WTC11 (cell line): ENCODE data around the gene SLC41A3. TPM values are rescaled to one million over a fixed set of nuclear protein-coding genes. Genes with fewer than 3 reads are reported as not detected.

ENCODE experiments used
- ATAC-seq: fragments of 200-7000 bp; cut with Tn5 transposase; 2 replicates; pipeline ENCODE4 v1.10.0; 2021; ENCODE audit warnings: mild to moderate bottlenecking, moderate library complexity
- CTCF ChIA-PET: fragments of 300-600 bp; sonication (Branson Sonifier 250); formaldehyde crosslinking; loops from one replicate; lab custom pipeline; 2021; ENCODE audit warnings: antibody characterized with exemption; lab: Charles Lee
- POLR2A ChIA-PET: fragments of 350-600 bp; sonication (Branson Sonifier 250); formaldehyde crosslinking; loops from one replicate; lab custom pipeline; 2021; ENCODE audit warnings: antibody characterized with exemption; lab: Charles Lee
- DNase-seq: peaks from one replicate; pipeline ENCODE4 v3.0.0; 2021; ENCODE audit warnings: low spot score
- H3K27ac Mint-ChIP-seq: 2 replicates; pipeline ENCODE4 v1.8.0; 2021; ENCODE audit warnings: mixed read lengths
- H3K27me3 Mint-ChIP-seq: 2 replicates; pipeline ENCODE4 v1.8.0; 2021; ENCODE audit warnings: low read depth, mild to moderate bottlenecking, moderate library complexity, mixed read lengths
- H3K36me3 Mint-ChIP-seq: 2 replicates; pipeline ENCODE4 v1.8.0; 2021; ENCODE audit warnings: mixed read lengths
- H3K4me1 Mint-ChIP-seq: 2 replicates; pipeline ENCODE4 v1.8.0; 2022; ENCODE audit warnings: mixed read lengths
- H3K4me3 Mint-ChIP-seq: 2 replicates; pipeline ENCODE4 v1.8.0; 2021; ENCODE audit warnings: mild to moderate bottlenecking, moderate library complexity, mixed read lengths
- H3K9me3 Mint-ChIP-seq: 2 replicates; pipeline ENCODE4 v1.8.0; 2021; ENCODE audit warnings: mixed read lengths
- ATF2 ChIP-seq: sonication (generic); formaldehyde crosslinking; IDR thresholded peaks from 2 replicates; pipeline ENCODE4 v1.8.1; 2022; ENCODE audit warnings: low read depth, missing genetic modification reagents, borderline replicate concordance
- CREB1 ChIP-seq: sonication (generic); formaldehyde crosslinking; IDR thresholded peaks from 2 replicates; pipeline ENCODE4 v1.8.0; 2023; ENCODE audit warnings: mild to moderate bottlenecking, missing genetic modification reagents
- ETV6 ChIP-seq: sonication (generic); formaldehyde crosslinking; IDR thresholded peaks from 2 replicates; pipeline ENCODE4 v1.8.1; 2022; ENCODE audit warnings: mild to moderate bottlenecking, missing genetic modification reagents
- FOXK1 ChIP-seq: sonication (generic); formaldehyde crosslinking; IDR thresholded peaks from 2 replicates; pipeline ENCODE4 v1.8.0; 2022; ENCODE audit warnings: mild to moderate bottlenecking, moderate library complexity, missing genetic modification reagents
- HMGXB4 ChIP-seq: sonication (generic); formaldehyde crosslinking; IDR thresholded peaks from 2 replicates; pipeline ENCODE4 v1.8.1; 2023; ENCODE audit warnings: mild to moderate bottlenecking, moderate library complexity, missing genetic modification reagents
- PRDM15 ChIP-seq: sonication (generic); formaldehyde crosslinking; IDR thresholded peaks from 2 replicates; pipeline ENCODE4 v1.8.0; 2022; ENCODE audit warnings: missing genetic modification reagents
- PRRX2 ChIP-seq: fragments of 250-450 bp; sonication (Bioruptor Pico); IDR thresholded peaks from 2 replicates; pipeline ENCODE4 v1.8.0; 2021; ENCODE audit warnings: mild to moderate bottlenecking
- STAT6 ChIP-seq: sonication (generic); formaldehyde crosslinking; conservative IDR thresholded peaks from 2 replicates; pipeline ENCODE4 v1.8.1; 2023; ENCODE audit warnings: mild to moderate bottlenecking, low read depth, missing genetic modification reagents, moderate library complexity
- ZMAT4 ChIP-seq: fragments of 250-450 bp; sonication (Bioruptor Pico); IDR thresholded peaks from 2 replicates; pipeline ENCODE4 v1.9.0; 2021; ENCODE audit warnings: mild to moderate bottlenecking
- ZNF281 ChIP-seq: sonication (generic); formaldehyde crosslinking; IDR thresholded peaks from 2 replicates; pipeline ENCODE4 v1.8.0; 2023; ENCODE audit warnings: mild to moderate bottlenecking, missing genetic modification reagents
- ZNF317 ChIP-seq: sonication (generic); formaldehyde crosslinking; IDR thresholded peaks from 2 replicates; pipeline ENCODE4 v1.8.1; 2023; ENCODE audit warnings: low read depth, mild to moderate bottlenecking, moderate library complexity, missing genetic modification reagents, borderline replicate concordance
- total RNA-seq: library from RNA; stranded (reverse); gene quantifications from 3 replicates; pipeline ENCODE4 v1.2.3, GENCODE V29; 2021
- TF ChIP-seq, protein P1 (sequence below): sonication (generic); formaldehyde crosslinking; IDR thresholded peaks from 2 replicates; pipeline ENCODE4 v1.8.1; 2022; ENCODE audit warnings: missing genetic modification reagents, borderline replicate concordance
- TF ChIP-seq, protein P2 (sequence below): sonication (generic); formaldehyde crosslinking; IDR thresholded peaks from 2 replicates; pipeline ENCODE4 v1.8.1; 2022; ENCODE audit warnings: mild to moderate bottlenecking, missing genetic modification reagents, moderate library complexity, borderline replicate concordance
- TF ChIP-seq, protein P3 (sequence below): fragments of 250-450 bp; sonication (Bioruptor Pico); conservative IDR thresholded peaks from 2 replicates; pipeline ENCODE4 v1.9.0; 2021; ENCODE audit warnings: mild to moderate bottlenecking

Gene SLC41A3
- total RNA-seq, 1 experiment from 2014 or later: 28.4 TPM

DNA sequence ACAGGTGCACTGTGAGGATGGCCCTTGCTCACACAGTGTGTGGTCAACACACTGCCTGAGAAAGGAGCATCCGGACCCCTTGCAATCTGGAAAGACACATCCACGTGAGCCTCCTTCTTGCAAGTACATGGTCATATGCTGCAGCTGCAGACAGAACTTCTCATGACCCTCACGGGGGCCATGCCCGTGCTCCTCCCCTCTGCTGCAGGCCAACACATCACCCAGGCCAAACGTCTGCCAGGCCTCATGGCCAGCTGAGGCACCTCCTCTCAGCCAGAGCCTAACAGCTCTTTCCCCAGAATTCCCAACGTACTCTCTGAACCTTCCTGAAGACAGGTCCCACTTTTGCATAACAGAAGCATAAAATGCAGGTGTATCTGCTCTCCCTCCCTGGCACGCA is 25.3 kb downstream of the SLC41A3 start (continued):
- TF ChIP-seq FOXK1 (CRISPR knock-in tag) (no peak), PRRX2 (no peak), ZMAT4 (CRISPR knock-in tag) (no peak), STAT6 (CRISPR knock-in tag) (no peak), PRDM15 (no peak), ATF2 (no peak), ZNF317 (CRISPR knock-in tag) (no peak), ETV6 (no peak)
- TF ChIP-seq, protein P1, sequence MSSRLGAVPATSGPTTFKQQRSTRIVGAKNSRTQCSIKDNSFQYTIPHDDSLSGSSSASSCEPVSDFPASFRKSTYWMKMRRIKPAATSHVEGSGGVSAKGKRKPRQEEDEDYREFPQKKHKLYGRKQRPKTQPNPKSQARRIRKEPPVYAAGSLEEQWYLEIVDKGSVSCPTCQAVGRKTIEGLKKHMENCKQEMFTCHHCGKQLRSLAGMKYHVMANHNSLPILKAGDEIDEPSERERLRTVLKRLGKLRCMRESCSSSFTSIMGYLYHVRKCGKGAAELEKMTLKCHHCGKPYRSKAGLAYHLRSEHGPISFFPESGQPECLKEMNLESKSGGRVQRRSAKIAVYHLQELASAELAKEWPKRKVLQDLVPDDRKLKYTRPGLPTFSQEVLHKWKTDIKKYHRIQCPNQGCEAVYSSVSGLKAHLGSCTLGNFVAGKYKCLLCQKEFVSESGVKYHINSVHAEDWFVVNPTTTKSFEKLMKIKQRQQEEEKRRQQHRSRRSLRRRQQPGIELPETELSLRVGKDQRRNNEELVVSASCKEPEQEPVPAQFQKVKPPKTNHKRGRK (CRISPR knock-in tag): no peak
- TF ChIP-seq, protein P2, sequence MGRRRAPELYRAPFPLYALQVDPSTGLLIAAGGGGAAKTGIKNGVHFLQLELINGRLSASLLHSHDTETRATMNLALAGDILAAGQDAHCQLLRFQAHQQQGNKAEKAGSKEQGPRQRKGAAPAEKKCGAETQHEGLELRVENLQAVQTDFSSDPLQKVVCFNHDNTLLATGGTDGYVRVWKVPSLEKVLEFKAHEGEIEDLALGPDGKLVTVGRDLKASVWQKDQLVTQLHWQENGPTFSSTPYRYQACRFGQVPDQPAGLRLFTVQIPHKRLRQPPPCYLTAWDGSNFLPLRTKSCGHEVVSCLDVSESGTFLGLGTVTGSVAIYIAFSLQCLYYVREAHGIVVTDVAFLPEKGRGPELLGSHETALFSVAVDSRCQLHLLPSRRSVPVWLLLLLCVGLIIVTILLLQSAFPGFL (CRISPR knock-in tag): no peak

GRCh38 chr3:126057936-126058335 is 26.0 kb downstream of the SLC41A3 start:
- no peaks in the 10 kb centered on the region for H3K27me3 Mint-ChIP-seq
- ChIA-PET POLR2A (no interaction called here), CTCF (no interaction called here)
- H3K4me3 Mint-ChIP-seq: no peak overlapping the region
- peaks cover 7% of the 10 kb centered on the region for H3K4me1 Mint-ChIP-seq
- no peak overlapping the region for H3K27ac Mint-ChIP-seq
- no peak for TF ChIP-seq CREB1
- TF ChIP-seq, protein P3, sequence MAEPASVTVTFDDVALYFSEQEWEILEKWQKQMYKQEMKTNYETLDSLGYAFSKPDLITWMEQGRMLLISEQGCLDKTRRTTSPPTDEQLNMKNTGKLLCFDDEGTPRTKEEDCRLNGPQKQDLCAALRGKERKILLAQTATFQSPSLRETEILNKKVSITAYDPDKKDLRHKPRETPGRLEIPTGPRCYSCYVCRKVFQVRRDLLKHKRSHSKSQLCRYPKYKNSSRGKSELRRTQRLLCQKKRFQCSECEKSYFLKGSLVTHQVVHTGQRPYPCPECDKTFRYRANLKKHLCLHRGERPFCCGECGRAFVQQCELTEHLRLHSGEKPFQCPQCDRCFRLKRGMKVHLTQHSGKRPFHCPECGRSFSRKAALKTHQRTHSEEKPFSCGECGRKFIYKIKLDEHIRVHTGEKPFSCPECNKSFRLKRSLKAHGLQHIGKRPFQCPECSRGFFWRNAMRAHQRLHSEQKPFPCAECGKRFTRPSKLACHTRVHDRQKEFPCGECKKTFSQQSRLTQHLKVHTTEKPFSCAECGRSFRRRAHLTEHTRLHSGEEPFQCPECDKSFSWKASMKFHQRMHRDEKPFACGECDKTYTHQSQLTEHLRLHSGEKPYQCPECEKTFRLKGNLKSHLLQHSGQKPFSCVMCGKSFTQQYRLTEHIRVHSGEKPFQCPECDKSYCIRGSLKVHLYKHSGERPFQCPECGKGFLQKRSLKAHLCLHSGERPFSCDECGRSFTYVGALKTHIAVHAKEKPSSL: no peak
- no peak for TF ChIP-seq ZNF281 (CRISPR knock-in tag)
- TF ChIP-seq HMGXB4: no peak
- no peaks in the 10 kb centered on the region for H3K36me3 Mint-ChIP-seq
- ATAC-seq: no peak
- DNase-seq: no peak
- no peaks in the 10 kb centered on the region for H3K9me3 Mint-ChIP-seq
